Ascending aorta (tissue), 2 donors: ENCODE measurements around the gene SLCO3A1. TPM values are rescaled to one million over a fixed set of nuclear protein-coding genes. Genes with fewer than 3 reads are reported as not detected.

Experiments used
- DNase-seq, 2 donors: peaks; one replicate each; pipeline ENCODE4 v3.0.0-alpha.2; 2019; ENCODE audit warnings: low spot score in 2 of 2
- H3K27ac ChIP-seq, 2 donors: fragments of 200-600 bp; sonication (generic); one replicate each; pipeline ENCODE4 v1.5.1; 2016 to 2017; ENCODE audit warnings: mild to moderate bottlenecking in 1 of 2
- H3K27me3 ChIP-seq: fragments of 200-600 bp; sonication (generic); one replicate; pipeline ENCODE4 v1.5.1; 2017
- H3K36me3 ChIP-seq, 2 donors: fragments of 200-600 bp; sonication (generic); one replicate each; pipeline ENCODE4 v1.5.1; 2016
- H3K4me1 ChIP-seq, 2 donors: fragments of 200-600 bp; sonication (generic); one replicate each; pipeline ENCODE4 v1.5.1; 2016 to 2017; ENCODE audit warnings: mild to moderate bottlenecking in 1 of 2
- H3K4me3 ChIP-seq, 2 donors: fragments of 200-600 bp; sonication (generic); one replicate each; pipeline ENCODE4 v1.5.1; 2016 to 2017; ENCODE audit warnings: mild to moderate bottlenecking in 1 of 2
- H3K9me3 ChIP-seq, 2 donors: fragments of 200-600 bp; sonication (generic); one replicate each; pipeline ENCODE4 v1.5.1; 2016
- intact Hi-C: fragments of 100-400 bp; cut with DNase I; formaldehyde crosslinking; loops from one replicate; pipeline ENCODE4 v1.15.1; 2023
- total RNA-seq: library from RNA; depleted of rRNA; stranded (reverse); fragments of >200 nt; gene quantifications from one replicate; pipeline ENCODE4 v1.1.0, GENCODE V29; 2016
- TF ChIP-seq, protein P1 (sequence below), 3 experiments: fragments of 200-600 bp in 2 of 3; fragments of 450-650 bp in 1 of 3; sonication (generic) in 2 of 3; IDR thresholded peaks; one replicate each; pipeline ENCODE4 v1.5.1; 2016 to 2019; ENCODE audit warnings: antibody characterized with exemption in 3 of 3, mild to moderate bottlenecking in 1 of 3, moderate library complexity in 1 of 3

The SLCO3A1 gene
- total RNA-seq, 1 donor from 2014 or later: 53.2 TPM

DNA sequence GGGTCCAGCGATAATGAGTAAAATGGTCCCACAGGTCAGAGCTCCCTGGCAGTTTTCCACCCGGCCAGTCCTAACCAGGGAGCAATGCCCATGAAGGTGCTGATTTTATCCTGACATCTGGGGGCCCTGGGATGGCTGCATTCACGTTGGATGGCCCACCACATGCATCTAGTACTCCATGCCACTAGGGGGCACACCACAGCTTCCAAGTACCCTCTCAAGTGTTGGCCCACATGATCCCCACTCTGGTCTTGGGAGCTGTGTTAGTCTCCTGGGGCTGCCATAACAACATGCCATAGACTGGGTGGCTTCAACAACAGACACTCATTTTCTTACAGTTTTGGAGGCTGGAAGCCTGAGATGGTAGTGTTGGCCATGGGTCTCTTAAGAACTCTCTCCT is 225.5 kb downstream of the SLCO3A1 start:
- no peaks in the 10 kb centered on the region for H3K27me3 ChIP-seq
- H3K9me3 ChIP-seq: no peaks in the 10 kb centered on the region
- intact Hi-C loops: loop anchor here (5.0 kb wide), 2 partner anchors 137 to 212 kb away; no protein-coding TSS in a partner anchor
- H3K36me3 ChIP-seq: no peaks in the 10 kb centered on the region
- no peak for DNase-seq
- TF ChIP-seq, protein P1, sequence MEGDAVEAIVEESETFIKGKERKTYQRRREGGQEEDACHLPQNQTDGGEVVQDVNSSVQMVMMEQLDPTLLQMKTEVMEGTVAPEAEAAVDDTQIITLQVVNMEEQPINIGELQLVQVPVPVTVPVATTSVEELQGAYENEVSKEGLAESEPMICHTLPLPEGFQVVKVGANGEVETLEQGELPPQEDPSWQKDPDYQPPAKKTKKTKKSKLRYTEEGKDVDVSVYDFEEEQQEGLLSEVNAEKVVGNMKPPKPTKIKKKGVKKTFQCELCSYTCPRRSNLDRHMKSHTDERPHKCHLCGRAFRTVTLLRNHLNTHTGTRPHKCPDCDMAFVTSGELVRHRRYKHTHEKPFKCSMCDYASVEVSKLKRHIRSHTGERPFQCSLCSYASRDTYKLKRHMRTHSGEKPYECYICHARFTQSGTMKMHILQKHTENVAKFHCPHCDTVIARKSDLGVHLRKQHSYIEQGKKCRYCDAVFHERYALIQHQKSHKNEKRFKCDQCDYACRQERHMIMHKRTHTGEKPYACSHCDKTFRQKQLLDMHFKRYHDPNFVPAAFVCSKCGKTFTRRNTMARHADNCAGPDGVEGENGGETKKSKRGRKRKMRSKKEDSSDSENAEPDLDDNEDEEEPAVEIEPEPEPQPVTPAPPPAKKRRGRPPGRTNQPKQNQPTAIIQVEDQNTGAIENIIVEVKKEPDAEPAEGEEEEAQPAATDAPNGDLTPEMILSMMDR (IDR thresholded peaks at IDR 0.05): peak in 1 of 3 experiments; percentile 16
- H3K4me1 ChIP-seq: peaks cover 0 to 9% of the 10 kb centered on the region in 2 donors
- no peak overlapping the region for H3K27ac ChIP-seq
- H3K4me3 ChIP-seq: no peak overlapping the region

DNA sequence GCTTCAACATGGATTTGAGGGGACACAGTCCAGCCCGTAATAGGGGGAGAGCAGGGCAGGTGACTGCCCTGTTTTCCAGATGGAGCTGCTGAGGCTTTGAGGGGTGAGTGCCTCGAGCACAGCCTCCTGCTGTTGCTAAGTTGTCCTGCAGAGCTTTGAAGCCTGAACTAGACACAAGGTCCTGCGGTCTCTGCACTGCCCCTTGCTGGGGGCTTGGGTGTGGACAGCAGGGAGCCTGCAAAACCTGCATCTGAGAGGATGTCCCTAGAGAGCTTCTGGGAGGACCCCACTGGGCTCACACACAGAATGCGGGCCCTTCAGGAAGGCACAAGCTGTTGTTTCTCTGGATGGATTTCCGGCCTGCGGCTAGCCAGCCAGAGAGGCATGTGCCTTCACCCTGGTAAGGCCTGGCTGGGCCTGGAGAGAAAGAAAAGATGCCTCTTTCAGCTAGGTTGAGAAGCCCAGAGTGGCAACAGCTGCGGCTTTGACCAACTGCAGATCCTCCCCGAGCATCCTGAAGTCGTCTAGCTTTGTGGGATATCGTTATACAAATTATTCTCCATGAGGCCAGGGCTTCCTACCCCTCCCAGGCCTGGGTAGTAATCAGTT is 226.2 kb downstream of the SLCO3A1 start:
- TF ChIP-seq, protein P1 (IDR thresholded peaks at IDR 0.05): no peak
- Histone ChIP-seq H3K4me3 (no peak overlapping the region), H3K9me3 (no peaks in the 10 kb centered on the region), H3K4me1 (peaks cover 0 to 5% of the 10 kb centered on the region in 2 donors), H3K27ac (no peak overlapping the region), H3K36me3 (no peaks in the 10 kb centered on the region), H3K27me3 (no peaks in the 10 kb centered on the region)
- intact Hi-C loops: loop anchor here (5.0 kb wide), 3 partner anchors 137 to 372 kb away; no protein-coding TSS in a partner anchor
- no peak for DNase-seq

DNA sequence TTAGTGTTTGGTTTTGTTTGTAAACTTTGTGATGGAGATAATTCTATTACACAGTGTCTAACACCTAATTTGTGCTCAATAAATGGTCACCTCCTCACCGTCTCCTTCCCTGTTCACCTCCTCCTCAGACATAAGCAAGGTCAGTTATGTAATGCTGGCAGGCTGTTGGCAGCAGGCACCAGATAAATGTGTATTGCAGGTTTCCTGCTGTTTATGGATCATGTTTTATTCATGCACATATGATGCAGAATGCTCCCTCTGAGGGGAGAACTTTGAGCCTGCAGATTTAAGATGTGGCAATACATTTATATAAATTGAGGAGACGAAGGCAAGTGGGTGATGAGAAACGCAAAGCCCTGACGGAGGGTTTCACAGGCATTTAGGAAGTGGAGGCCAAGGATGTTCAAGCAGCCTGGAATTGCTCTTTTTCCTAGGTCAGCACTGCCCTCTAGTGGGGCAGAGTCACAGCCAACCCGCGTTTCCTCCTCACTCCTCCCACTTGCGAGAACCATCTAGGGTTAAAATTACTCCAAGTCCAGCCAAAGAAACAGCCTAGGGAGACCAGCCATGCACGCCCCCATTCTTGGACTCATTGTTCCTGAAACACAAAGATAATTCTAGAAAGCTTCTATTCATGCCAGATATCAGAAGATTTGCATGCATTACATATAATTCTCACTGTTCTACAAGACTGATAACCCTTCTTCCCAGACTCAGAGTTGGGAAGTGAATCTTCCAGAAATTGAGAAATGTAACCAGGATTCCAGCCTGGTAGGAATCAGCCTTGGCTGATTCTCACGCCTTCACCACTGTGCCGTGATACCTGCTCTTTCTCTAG is 228.7 kb downstream of the SLCO3A1 start:
- no peaks in the 10 kb centered on the region for H3K36me3 ChIP-seq
- H3K9me3 ChIP-seq: no peaks in the 10 kb centered on the region
- H3K27me3 ChIP-seq: no peaks in the 10 kb centered on the region
- no peak overlapping the region for H3K27ac ChIP-seq
- peaks cover 0 to 5% of the 10 kb centered on the region in 2 donors for H3K4me1 ChIP-seq
- no peak overlapping the region for H3K4me3 ChIP-seq
- intact Hi-C loops: loop anchor here (2.0 to 5.0 kb wide), 2 partner anchors 375 to 779 kb away; no protein-coding TSS in a partner anchor
- DNase-seq: peak in 1 of 2 donors; percentile 82
- TF ChIP-seq, protein P1 (IDR thresholded peaks at IDR 0.05): peak; percentile 62 to 80 (median 80)

DNA sequence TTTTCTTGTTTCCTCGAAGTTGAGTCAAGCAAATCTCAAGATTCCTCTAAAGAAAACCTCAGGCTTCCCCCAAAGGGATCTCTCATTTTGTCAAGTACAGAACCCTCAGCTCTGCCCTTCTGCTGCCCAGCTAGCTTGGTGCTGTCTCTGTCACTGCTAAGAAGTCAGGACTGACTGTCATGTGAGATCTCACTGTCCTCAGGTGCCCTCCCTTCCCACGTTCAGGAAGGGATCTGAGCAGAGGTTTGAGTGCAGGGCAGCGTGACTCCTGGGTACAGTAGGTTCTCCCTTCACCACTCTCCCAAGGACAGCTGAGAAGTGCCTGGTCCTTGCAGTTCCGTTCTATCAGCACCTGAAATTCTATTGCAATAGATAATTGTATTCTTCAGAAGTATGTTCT is 229.7 kb downstream of the SLCO3A1 start:
- H3K4me1 ChIP-seq: peaks cover 0 to 5% of the 10 kb centered on the region in 2 donors
- no peak overlapping the region for H3K27ac ChIP-seq
- TF ChIP-seq, protein P1 (IDR thresholded peaks at IDR 0.05): no peak
- no peak overlapping the region for H3K4me3 ChIP-seq
- no peaks in the 10 kb centered on the region for H3K27me3 ChIP-seq
- no peak for DNase-seq
- no peaks in the 10 kb centered on the region for H3K36me3 ChIP-seq
- intact Hi-C loops: loop anchor here (2.0 to 5.0 kb wide), 2 partner anchors 376 to 780 kb away; no protein-coding TSS in a partner anchor
- no peaks in the 10 kb centered on the region for H3K9me3 ChIP-seq

DNA sequence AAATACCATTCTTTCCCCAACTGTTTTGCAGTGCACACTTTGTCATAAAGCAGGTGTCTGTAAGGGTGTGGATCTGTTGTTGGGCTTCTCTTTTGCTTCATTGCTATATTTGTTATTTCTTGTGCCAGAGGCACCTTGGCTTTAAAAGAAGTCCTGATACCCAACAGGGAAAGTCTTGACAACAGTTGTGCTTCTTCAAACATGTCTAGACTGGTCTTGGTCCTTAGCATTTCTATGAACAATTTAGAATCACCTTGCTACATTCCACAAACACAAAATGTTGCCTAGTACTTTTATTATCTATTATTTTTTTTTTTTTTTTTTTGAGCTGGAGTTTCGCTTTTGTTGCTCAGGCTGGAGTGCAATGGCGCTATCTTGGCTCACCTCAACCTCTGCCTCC is 233.7 kb downstream of the SLCO3A1 start:
- Histone ChIP-seq H3K4me1 (peaks cover 0 to 2% of the 10 kb centered on the region in 2 donors), H3K27ac (no peak overlapping the region), H3K36me3 (no peaks in the 10 kb centered on the region), H3K9me3 (no peaks in the 10 kb centered on the region), H3K27me3 (no peaks in the 10 kb centered on the region), H3K4me3 (no peak overlapping the region)
- intact Hi-C loops: no loop called here
- TF ChIP-seq, protein P1 (IDR thresholded peaks at IDR 0.05): no peak
- no peak for DNase-seq
